HG02852 (cell line): Measurements from ENCODE around the gene SYNJ1.

Experiments
- ATAC-seq: cut with Tn5 transposase; IDR thresholded peaks from one replicate; pipeline ENCODE4 v1.9.1; 2021; ENCODE audit warnings: mild to moderate bottlenecking, moderate library complexity; ENCODE audit not compliant: unreplicated experiment

The SYNJ1 gene

GRCh38 chr21:32735524-32735923 is 7.7 kb upstream of the SYNJ1 start:
- ATAC-seq, result no peak

GRCh38 chr21:32733990-32734613 is 6.3 kb upstream of the SYNJ1 start:
- ATAC-seq, result no peak

GRCh38 chr21:32733356-32733755 is 5.5 kb upstream of the SYNJ1 start:
- ATAC-seq, result no peak

- no peak for ATAC-seq
Observed at GRCh38 chr21:32732544-32732943, 4.7 kb upstream of the SYNJ1 start.

GRCh38 chr21:32728848-32729247 is 1.0 kb upstream of the SYNJ1 start:
- ATAC-seq, result no peak

GRCh38 chr21:32728456-32728839 is 635 bp upstream of the SYNJ1 start:
- ATAC-seq, result no peak

GRCh38 chr21:32726839-32727686 is 750 bp downstream of the SYNJ1 start:
- peak; percentile 29 for ATAC-seq

GRCh38 chr21:32719085-32719484 is 8.7 kb downstream of the SYNJ1 start:
- no peak for ATAC-seq

GRCh38 chr21:32717851-32718316 is 9.9 kb downstream of the SYNJ1 start:
- ATAC-seq, result no peak

- no peak for ATAC-seq
Observed at GRCh38 chr21:32716486-32716885, 11.3 kb downstream of the SYNJ1 start.

- ATAC-seq, result no peak
Observed at GRCh38 chr21:32713726-32714125, 14.1 kb downstream of the SYNJ1 start.

GRCh38 chr21:32712641-32713040 is 15.2 kb downstream of the SYNJ1 start:
- no peak for ATAC-seq

- peak; percentile 99 for ATAC-seq
Observed at GRCh38 chr21:32712043-32712442, 15.8 kb downstream of the SYNJ1 start.

- no peak for ATAC-seq
Observed at GRCh38 chr21:32710987-32711386, 16.8 kb downstream of the SYNJ1 start.

GRCh38 chr21:32710069-32710784 is 17.6 kb downstream of the SYNJ1 start:
- no peak for ATAC-seq

GRCh38 chr21:32708069-32708468 is 19.7 kb downstream of the SYNJ1 start:
- no peak for ATAC-seq

- no peak for ATAC-seq
Observed at GRCh38 chr21:32705901-32706300, 21.9 kb downstream of the SYNJ1 start.

GRCh38 chr21:32705139-32705538 is 22.7 kb downstream of the SYNJ1 start:
- no peak for ATAC-seq

GRCh38 chr21:32702702-32703101 is 25.1 kb downstream of the SYNJ1 start:
- ATAC-seq, result no peak

- ATAC-seq, result no peak
Observed at GRCh38 chr21:32698971-32699693, 28.7 kb downstream of the SYNJ1 start.

- no peak for ATAC-seq
Observed at GRCh38 chr21:32698286-32698685, 29.5 kb downstream of the SYNJ1 start.
